ENCODE results near the gene FOXL2NB. TPM values are rescaled to one million over a fixed set of nuclear protein-coding genes. Genes with fewer than 3 reads are reported as not detected.

The FOXL2NB gene
- total and polyA plus RNA-seq, 2 of the 13 experiments (the other 11 are each of a cell fraction or from before 2014, with no cell fraction given), result not detected

GRCh38 chr3:138915503-138916498 lies 31.2 kb upstream of the FOXL2NB start (continued):
- TF ChIP-seq ZNF318 (CRISPR knock-in tag; IDR thresholded peaks at IDR 0.05), result no peak; the same call in 1 of the 2 replicates
- no peak for TF ChIP-seq HOXA7 (CRISPR knock-in tag; IDR thresholded peaks at IDR 0.05)
- TF ChIP-seq AHR (CRISPR knock-in tag; IDR thresholded peaks at IDR 0.05), result no peak
- TF ChIP-seq TARDBP (CRISPR knock-in tag; IDR thresholded peaks at IDR 0.05), result peak; percentile 17
- no peak for TF ChIP-seq ZNF549 (CRISPR knock-in tag; IDR thresholded peaks at IDR 0.05)
- no peak; the same call in 1 of the 2 replicates for TF ChIP-seq ZNF749 (CRISPR knock-in tag; IDR thresholded peaks at IDR 0.05; ENCODE audit: borderline replicate concordance)
- TF ChIP-seq ZNF562 (CRISPR knock-in tag; IDR thresholded peaks at IDR 0.05; ENCODE audit: borderline replicate concordance), result no peak
- no peak for TF ChIP-seq IKZF4 (CRISPR knock-in tag; IDR thresholded peaks at IDR 0.05; ENCODE audit: borderline replicate concordance, low read depth, not compliant biosample characterization)
- TF ChIP-seq ZNF564 (CRISPR knock-in tag; IDR thresholded peaks at IDR 0.05), result no peak; the same call in 1 of the 2 replicates
- TF ChIP-seq BCL6 (CRISPR knock-in tag; IDR thresholded peaks at IDR 0.05), result peak; percentile 44; the same call in 1 of the 2 replicates
- TF ChIP-seq ZNF3 (CRISPR knock-in tag; IDR thresholded peaks at IDR 0.05), result no peak
- no peak for TF ChIP-seq ZNF160 (CRISPR knock-in tag; IDR thresholded peaks at IDR 0.05)
- TF ChIP-seq ZNF777 (CRISPR knock-in tag; IDR thresholded peaks at IDR 0.05), result 0 out of 2 replicates have a peak, but pooled peaks have one; percentile 33
- no peak; the same call in 1 of the 2 replicates for TF ChIP-seq MED1 (CRISPR knock-in tag; IDR thresholded peaks at IDR 0.05)
- TF ChIP-seq ZNF18 (CRISPR knock-in tag; IDR thresholded peaks at IDR 0.05; ENCODE audit: insufficient replicate concordance), result peak; percentile 56
- TF ChIP-seq EEA1 (CRISPR knock-in tag; IDR thresholded peaks at IDR 0.05; ENCODE audit: borderline replicate concordance), result no peak
- no peak for TF ChIP-seq ZNF850 (CRISPR knock-in tag; conservative IDR thresholded peaks at IDR 0.05)

Measured in HepG2 (cell line).